Endodermal cell (in vitro differentiated cells): ENCODE measurements around the gene ZFAND3. TPM values are rescaled to one million over a fixed set of nuclear protein-coding genes. Genes with fewer than 3 reads are reported as not detected.
"Not testable (repeated sequence)": the region's sequence is repeated elsewhere in the genome, so short reads cannot be mapped to it uniquely, and the experiment has no call there.

Source experiments
- DNase-seq: peaks from one replicate; pipeline ENCODE4 v3.0.0-alpha.2; 2017
- H3K27ac ChIP-seq: 2 replicates; pipeline ENCODE4 v1.5.1; 2013; ENCODE audit warnings: mild to moderate bottlenecking, low read depth, low read length, moderate library complexity
- H3K27me3 ChIP-seq: 2 replicates; pipeline ENCODE4 v1.6.1; 2013; ENCODE audit warnings: mild to moderate bottlenecking, low read length, moderate library complexity; ENCODE audit not compliant: insufficient read depth, control insufficient read depth, poor library complexity, severe bottlenecking
- H3K36me3 ChIP-seq: 2 replicates; pipeline ENCODE4 v1.7.0; 2013; ENCODE audit warnings: mild to moderate bottlenecking, low read length, moderate library complexity; ENCODE audit not compliant: control insufficient read depth, insufficient read depth
- H3K4me1 ChIP-seq: one replicate; pipeline ENCODE4 v1.7.0; 2013; ENCODE audit warnings: low read length; ENCODE audit not compliant: control insufficient read depth, insufficient read depth
- H3K4me3 ChIP-seq: 2 replicates; pipeline ENCODE4 v1.5.1; 2013; ENCODE audit warnings: mild to moderate bottlenecking, low read length, moderate library complexity
- H3K9ac ChIP-seq: 2 replicates; pipeline ENCODE4 v1.6.1; 2013; ENCODE audit warnings: mild to moderate bottlenecking, low read length, moderate library complexity; ENCODE audit not compliant: poor library complexity, severe bottlenecking; ENCODE audit errors: extremely low read depth
- H3K9me3 ChIP-seq: 2 replicates; pipeline ENCODE4 v1.6.1; 2013; ENCODE audit warnings: mild to moderate bottlenecking, low read length, moderate library complexity; ENCODE audit not compliant: control insufficient read depth
- H3K27ac Mint-ChIP-seq: 2 replicates; pipeline ENCODE4 v1.8.0; 2020; ENCODE audit warnings: mixed read lengths
- H3K27me3 Mint-ChIP-seq: 2 replicates; pipeline ENCODE4 v1.8.0; 2021; ENCODE audit warnings: mild to moderate bottlenecking, mixed read lengths; ENCODE audit not compliant: insufficient read depth
- H3K36me3 Mint-ChIP-seq: 2 replicates; pipeline ENCODE4 v1.8.0; 2020; ENCODE audit warnings: low read depth, mixed read lengths
- H3K4me1 Mint-ChIP-seq: 2 replicates; pipeline ENCODE4 v1.8.0; 2020; ENCODE audit warnings: mixed read lengths
- H3K4me3 Mint-ChIP-seq: 2 replicates; pipeline ENCODE4 v1.8.0; 2020; ENCODE audit warnings: mild to moderate bottlenecking, moderate library complexity, mixed read lengths
- H3K9me3 Mint-ChIP-seq: 2 replicates; pipeline ENCODE4 v1.8.0; 2020; ENCODE audit warnings: mild to moderate bottlenecking, mixed read lengths
- WGBS, 2 experiments: methylation state at CpG; one replicate each; pipeline versions ENCODE4 v1.1.5 to v1.1.7; 2013; ENCODE audit warnings: missing lambda C conversion rate in 2 of 2, mixed read lengths in 1 of 2; ENCODE audit not compliant: insufficient coverage in 1 of 2, insufficient read length in 1 of 2; 5-methylcytosine and 5-hydroxymethylcytosine counted together
- total RNA-seq, 2 donors: library from RNA; stranded (reverse); fragmentation: NEBNext Ultra II Directional in 1 of 2; extraction: Animal tissue kit (Norgen Biotek cat#: 25700) in 1 of 2; gene quantifications; 2 replicates in 1 of 2; 3 replicates in 1 of 2; pipeline ENCODE4 v1.2.1, GENCODE V29; 2021
- TF ChIP-seq, protein P1 (sequence below): fragments of 200-600 bp; sonication (generic); conservative IDR thresholded peaks from 2 replicates; pipeline ENCODE4 v1.5.0; 2021; ENCODE audit warnings: antibody characterized with exemption, mild to moderate bottlenecking

Gene ZFAND3
- total RNA-seq, 2 donors from 2014 or later = 67.1 to 86.2 TPM

DNA sequence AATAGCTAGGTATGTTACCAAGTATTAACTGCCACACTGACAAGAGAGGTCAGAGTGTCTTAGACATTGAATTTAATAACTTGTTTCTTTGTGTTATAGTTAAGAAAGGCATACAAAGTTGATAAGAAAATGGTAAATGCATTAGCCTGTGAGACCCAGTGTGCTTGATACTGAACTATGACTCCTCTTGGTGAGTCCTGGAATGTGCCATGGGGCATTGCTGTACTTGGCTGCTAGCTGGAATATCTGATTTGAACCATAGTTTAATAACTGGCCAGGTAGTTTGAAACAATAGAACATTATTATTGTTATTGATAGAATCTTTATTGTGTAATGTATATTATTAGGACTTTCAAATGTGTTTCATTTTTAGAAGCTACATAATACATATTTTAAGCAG, 70.0 kb downstream of the ZFAND3 start:
- no peak overlapping the region for H3K9ac ChIP-seq
- Mint-ChIP-seq H3K4me3 (no peak overlapping the region), H3K27me3 (no peaks in the 10 kb centered on the region), H3K4me1 (no peaks in the 10 kb centered on the region), H3K36me3 (peaks cover 4% of the 10 kb centered on the region), H3K9me3 (no peaks in the 10 kb centered on the region), H3K27ac (no peak overlapping the region)
- no peak overlapping the region for H3K27ac ChIP-seq
- H3K27me3 ChIP-seq = no peaks in the 10 kb centered on the region
- no peak for DNase-seq
- TF ChIP-seq, protein P1, sequence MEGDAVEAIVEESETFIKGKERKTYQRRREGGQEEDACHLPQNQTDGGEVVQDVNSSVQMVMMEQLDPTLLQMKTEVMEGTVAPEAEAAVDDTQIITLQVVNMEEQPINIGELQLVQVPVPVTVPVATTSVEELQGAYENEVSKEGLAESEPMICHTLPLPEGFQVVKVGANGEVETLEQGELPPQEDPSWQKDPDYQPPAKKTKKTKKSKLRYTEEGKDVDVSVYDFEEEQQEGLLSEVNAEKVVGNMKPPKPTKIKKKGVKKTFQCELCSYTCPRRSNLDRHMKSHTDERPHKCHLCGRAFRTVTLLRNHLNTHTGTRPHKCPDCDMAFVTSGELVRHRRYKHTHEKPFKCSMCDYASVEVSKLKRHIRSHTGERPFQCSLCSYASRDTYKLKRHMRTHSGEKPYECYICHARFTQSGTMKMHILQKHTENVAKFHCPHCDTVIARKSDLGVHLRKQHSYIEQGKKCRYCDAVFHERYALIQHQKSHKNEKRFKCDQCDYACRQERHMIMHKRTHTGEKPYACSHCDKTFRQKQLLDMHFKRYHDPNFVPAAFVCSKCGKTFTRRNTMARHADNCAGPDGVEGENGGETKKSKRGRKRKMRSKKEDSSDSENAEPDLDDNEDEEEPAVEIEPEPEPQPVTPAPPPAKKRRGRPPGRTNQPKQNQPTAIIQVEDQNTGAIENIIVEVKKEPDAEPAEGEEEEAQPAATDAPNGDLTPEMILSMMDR = no peak
- H3K4me1 ChIP-seq = no peaks in the 10 kb centered on the region
- H3K4me3 ChIP-seq = no peak overlapping the region
- H3K9me3 ChIP-seq = no peaks in the 10 kb centered on the region
- H3K36me3 ChIP-seq = no peaks in the 10 kb centered on the region

DNA sequence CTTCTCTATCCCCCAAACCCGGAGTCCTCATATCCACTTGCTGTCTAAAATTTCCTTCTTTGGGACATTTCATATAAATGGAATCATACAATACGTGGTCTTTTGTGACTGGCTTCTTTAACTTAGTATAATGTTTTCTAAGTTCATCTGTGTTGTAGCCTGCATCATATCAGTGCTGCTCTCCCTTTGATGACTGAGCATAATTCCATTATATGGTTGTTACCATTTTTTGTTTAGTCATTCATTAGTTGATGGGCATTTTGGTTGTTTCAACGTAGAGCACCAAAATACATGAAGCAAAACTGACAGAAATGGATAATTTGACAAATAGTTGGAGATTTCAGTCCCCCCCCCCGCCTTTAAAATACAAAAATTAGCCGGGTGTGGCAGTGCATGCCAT, 71.5 kb downstream of the ZFAND3 start:
- no peaks in the 10 kb centered on the region for H3K4me1 ChIP-seq
- 87 to 88% methylated on average over 5 of the region's 5 CpGs for WGBS, 2 experiments
- no peak overlapping the region for H3K4me3 Mint-ChIP-seq
- no peaks in the 10 kb centered on the region for H3K36me3 ChIP-seq
- no peaks in the 10 kb centered on the region for H3K9me3 Mint-ChIP-seq
- no peaks in the 10 kb centered on the region for H3K27me3 ChIP-seq
- DNase-seq = no peak
- H3K27ac Mint-ChIP-seq = no peak overlapping the region
- no peak overlapping the region for H3K9ac ChIP-seq
- no peak overlapping the region for H3K4me3 ChIP-seq
- no peaks in the 10 kb centered on the region for H3K9me3 ChIP-seq
- no peaks in the 10 kb centered on the region for H3K4me1 Mint-ChIP-seq
- H3K27ac ChIP-seq = no peak overlapping the region
- no peaks in the 10 kb centered on the region for H3K27me3 Mint-ChIP-seq
- peaks cover 4% of the 10 kb centered on the region for H3K36me3 Mint-ChIP-seq
- TF ChIP-seq, protein P1 = no peak

- Mint-ChIP-seq H3K9me3 (no peaks in the 10 kb centered on the region), H3K4me1 (peaks cover 4% of the 10 kb centered on the region), H3K4me3 (no peak overlapping the region), H3K27ac (no peak overlapping the region), H3K27me3 (no peaks in the 10 kb centered on the region), H3K36me3 (peaks cover 4% of the 10 kb centered on the region)
- Histone ChIP-seq H3K9me3 (no peaks in the 10 kb centered on the region), H3K27ac (no peak overlapping the region), H3K9ac (no peak overlapping the region), H3K4me1 (no peaks in the 10 kb centered on the region), H3K27me3 (no peaks in the 10 kb centered on the region), H3K4me3 (no peak overlapping the region), H3K36me3 (no peaks in the 10 kb centered on the region)
- TF ChIP-seq, protein P1 = no peak
- WGBS, 2 experiments = 80 to 96% methylated on average over 2 to 3 of the region's 3 CpGs
- no peak for DNase-seq
Observed at GRCh38 chr6:37893257-37893656, 73.7 kb downstream of the ZFAND3 start.

- DNase-seq, H3K4me1 ChIP-seq, H3K4me3 Mint-ChIP-seq, H3K27ac ChIP-seq, H3K27ac Mint-ChIP-seq, H3K36me3 ChIP-seq, H3K4me3 ChIP-seq, H3K36me3 Mint-ChIP-seq, H3K9ac ChIP-seq, H3K27me3 ChIP-seq, H3K9me3 Mint-ChIP-seq, H3K4me1 Mint-ChIP-seq, H3K27me3 Mint-ChIP-seq, H3K9me3 ChIP-seq: not testable (repeated sequence)
- WGBS, 2 experiments = 95 to 96% methylated on average over 6 to 9 of the region's 9 CpGs
Observed at GRCh38 chr6:37893734-37894133, 74.2 kb downstream of the ZFAND3 start.
